Choroid plexus epithelial cell (primary cell): ENCODE measurements around the gene THOP1.
"Not testable (repeated sequence)": the region's sequence is repeated elsewhere in the genome, so short reads cannot be mapped to it uniquely, and the experiment has no call there.

Experiments
- DNase-seq: peaks from one replicate; pipeline ENCODE4 v3.0.0-alpha.2; 2010; ENCODE audit warnings: low read depth
- H3K4me3 ChIP-seq: 2 replicates; pipeline ENCODE4 v1.5.1; 2011; ENCODE audit warnings: low read depth, mild to moderate bottlenecking, control low read depth, low read length, moderate library complexity
- CTCF ChIP-seq: conservative IDR thresholded peaks from 2 replicates; pipeline ENCODE4 v1.5.1; 2011; ENCODE audit warnings: low read depth, mild to moderate bottlenecking, control low read depth, inconsistent platforms, low read length, moderate library complexity

Gene THOP1

GRCh38 chr19:2783781-2784145 is 1.5 kb upstream of the THOP1 start:
- no peak for TF ChIP-seq CTCF
- H3K4me3 ChIP-seq: peak overlapping the region; percentile 46
- DNase-seq: no peak

GRCh38 chr19:2787115-2787514 is 1.8 kb downstream of the THOP1 start:
- no peak overlapping the region for H3K4me3 ChIP-seq
- no peak for DNase-seq
- no peak for TF ChIP-seq CTCF

- no peak for DNase-seq
- H3K4me3 ChIP-seq: no peak overlapping the region
- TF ChIP-seq CTCF: no peak
Measured at GRCh38 chr19:2788237-2788636, 2.9 kb downstream of the THOP1 start.

- no peak overlapping the region for H3K4me3 ChIP-seq
- DNase-seq: no peak
- no peak for TF ChIP-seq CTCF
Measured at GRCh38 chr19:2790194-2790556, 4.9 kb downstream of the THOP1 start.

GRCh38 chr19:2790557-2791271 is 5.4 kb downstream of the THOP1 start:
- H3K4me3 ChIP-seq: no peak overlapping the region
- no peak for TF ChIP-seq CTCF
- DNase-seq: no peak

- TF ChIP-seq CTCF: no peak
- DNase-seq: no peak
- H3K4me3 ChIP-seq: no peak overlapping the region
Measured at GRCh38 chr19:2791440-2791839, 6.1 kb downstream of the THOP1 start.

- no peak overlapping the region for H3K4me3 ChIP-seq
- no peak for DNase-seq
Measured at GRCh38 chr19:2791876-2792275, 6.6 kb downstream of the THOP1 start.

GRCh38 chr19:2792666-2793065 is 7.4 kb downstream of the THOP1 start:
- DNase-seq, H3K4me3 ChIP-seq: not testable (repeated sequence)

More at GRCh38 chr19:2791876-2792275, 6.6 kb downstream of the THOP1 start:
- TF ChIP-seq CTCF: no peak
